Measurements from ENCODE around the gene LRRC4C. TPM values are rescaled to one million over a fixed set of nuclear protein-coding genes. Genes with fewer than 3 reads are reported as not detected.

The LRRC4C gene
- total RNA-seq, 2 donors from 2014 or later = 0.84 to 0.95 TPM

DNA sequence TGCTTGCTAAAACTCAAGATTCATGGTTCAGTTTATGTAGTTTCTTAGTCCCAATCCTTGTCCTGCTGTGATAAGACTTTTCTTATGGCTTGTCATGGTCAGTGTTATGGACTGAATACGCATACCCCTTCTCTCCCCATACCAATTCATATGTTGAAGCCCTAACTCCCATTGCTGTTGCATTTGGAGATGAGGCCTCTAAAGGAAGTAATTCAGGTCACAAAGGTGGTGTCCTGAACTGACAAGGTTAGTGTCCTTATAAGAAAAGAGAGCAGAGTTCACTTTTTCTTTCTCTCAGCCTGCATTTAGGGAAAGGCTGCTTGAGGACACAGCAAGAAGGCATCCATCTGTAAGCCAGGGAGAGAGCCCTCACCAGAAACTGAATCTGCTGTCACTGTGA is 618.2 kb downstream of the LRRC4C start:
- no peak overlapping the region for H3K27ac Mint-ChIP-seq
- WGBS, 2 experiments (ENCODE audit: insufficient coverage in 1 of 2, insufficient read length in 1 of 2) = 100% methylated on average over 1 of the region's 1 CpG; no CpG with 5 or more reads in 1 of the 2 experiments
- no peaks in the 10 kb centered on the region for H3K36me3 ChIP-seq (ENCODE audit: control insufficient read depth, insufficient read depth, low read length)
- H3K9ac ChIP-seq (ENCODE audit: extremely low read depth, low read length, poor library complexity, severe bottlenecking) = no peak overlapping the region
- no peaks in the 10 kb centered on the region for H3K27me3 ChIP-seq (ENCODE audit: control insufficient read depth, insufficient read depth, low read length, poor library complexity, severe bottlenecking)
- H3K27ac ChIP-seq (ENCODE audit: low read depth, low read length) = no peak overlapping the region
- peaks cover 3% of the 10 kb centered on the region for H3K4me1 ChIP-seq (ENCODE audit: control insufficient read depth, insufficient read depth, low read length)
- H3K27me3 Mint-ChIP-seq (ENCODE audit: insufficient read depth) = no peaks in the 10 kb centered on the region
- no peak overlapping the region for H3K4me3 ChIP-seq (ENCODE audit: low read length)
- H3K9me3 ChIP-seq (ENCODE audit: control insufficient read depth, low read length) = no peaks in the 10 kb centered on the region
- H3K36me3 Mint-ChIP-seq (ENCODE audit: low read depth) = no peaks in the 10 kb centered on the region
- TF ChIP-seq, protein P1, sequence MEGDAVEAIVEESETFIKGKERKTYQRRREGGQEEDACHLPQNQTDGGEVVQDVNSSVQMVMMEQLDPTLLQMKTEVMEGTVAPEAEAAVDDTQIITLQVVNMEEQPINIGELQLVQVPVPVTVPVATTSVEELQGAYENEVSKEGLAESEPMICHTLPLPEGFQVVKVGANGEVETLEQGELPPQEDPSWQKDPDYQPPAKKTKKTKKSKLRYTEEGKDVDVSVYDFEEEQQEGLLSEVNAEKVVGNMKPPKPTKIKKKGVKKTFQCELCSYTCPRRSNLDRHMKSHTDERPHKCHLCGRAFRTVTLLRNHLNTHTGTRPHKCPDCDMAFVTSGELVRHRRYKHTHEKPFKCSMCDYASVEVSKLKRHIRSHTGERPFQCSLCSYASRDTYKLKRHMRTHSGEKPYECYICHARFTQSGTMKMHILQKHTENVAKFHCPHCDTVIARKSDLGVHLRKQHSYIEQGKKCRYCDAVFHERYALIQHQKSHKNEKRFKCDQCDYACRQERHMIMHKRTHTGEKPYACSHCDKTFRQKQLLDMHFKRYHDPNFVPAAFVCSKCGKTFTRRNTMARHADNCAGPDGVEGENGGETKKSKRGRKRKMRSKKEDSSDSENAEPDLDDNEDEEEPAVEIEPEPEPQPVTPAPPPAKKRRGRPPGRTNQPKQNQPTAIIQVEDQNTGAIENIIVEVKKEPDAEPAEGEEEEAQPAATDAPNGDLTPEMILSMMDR (conservative IDR thresholded peaks at IDR 0.05) = no peak
- H3K9me3 Mint-ChIP-seq = no peaks in the 10 kb centered on the region
- H3K4me1 Mint-ChIP-seq = peaks cover 6% of the 10 kb centered on the region
- DNase-seq = no peak
- H3K4me3 Mint-ChIP-seq = no peak overlapping the region

DNA sequence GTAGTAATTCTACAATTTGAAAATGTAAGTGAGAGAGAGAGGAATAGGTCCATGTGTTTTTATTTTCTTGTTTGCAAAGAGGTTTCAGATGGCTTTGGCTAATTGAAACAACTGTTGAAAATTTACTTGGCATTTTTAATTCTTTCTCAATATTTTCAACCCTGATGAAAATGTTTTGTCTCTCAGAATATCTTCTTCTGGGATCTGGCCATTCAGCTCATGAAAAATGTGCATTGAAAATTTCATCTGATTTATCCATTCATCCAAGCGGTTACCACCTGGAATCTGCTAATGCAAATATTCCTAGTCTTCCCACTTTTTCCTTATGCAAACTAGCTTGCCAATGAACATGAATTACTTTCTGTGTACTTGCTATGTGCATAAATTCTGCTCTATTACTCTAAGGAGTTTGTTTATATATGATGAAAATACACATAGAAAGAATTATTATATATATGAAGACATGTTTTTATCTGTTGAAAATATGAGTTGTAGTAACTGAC is 621.2 kb downstream of the LRRC4C start:
- Mint-ChIP-seq H3K9me3 (no peaks in the 10 kb centered on the region), H3K4me3 (no peak overlapping the region), H3K4me1 (peaks cover 6% of the 10 kb centered on the region), H3K36me3 (ENCODE audit: low read depth) (no peaks in the 10 kb centered on the region), H3K27me3 (ENCODE audit: insufficient read depth) (no peaks in the 10 kb centered on the region), H3K27ac (no peak overlapping the region)
- Histone ChIP-seq H3K9ac (ENCODE audit: extremely low read depth, low read length, poor library complexity, severe bottlenecking) (no peak overlapping the region), H3K4me3 (ENCODE audit: low read length) (no peak overlapping the region), H3K27me3 (ENCODE audit: control insufficient read depth, insufficient read depth, low read length, poor library complexity, severe bottlenecking) (no peaks in the 10 kb centered on the region), H3K4me1 (ENCODE audit: control insufficient read depth, insufficient read depth, low read length) (peaks cover 3% of the 10 kb centered on the region), H3K9me3 (ENCODE audit: control insufficient read depth, low read length) (no peaks in the 10 kb centered on the region), H3K27ac (ENCODE audit: low read depth, low read length) (no peak overlapping the region), H3K36me3 (ENCODE audit: control insufficient read depth, insufficient read depth, low read length) (no peaks in the 10 kb centered on the region)
- no peak for DNase-seq
- 93% methylated on average over 1 of the region's 1 CpG; no CpG with 5 or more reads in 1 of the 2 experiments for WGBS, 2 experiments (ENCODE audit: insufficient coverage in 1 of 2, insufficient read length in 1 of 2)
- TF ChIP-seq, protein P1 (conservative IDR thresholded peaks at IDR 0.05) = no peak

DNA sequence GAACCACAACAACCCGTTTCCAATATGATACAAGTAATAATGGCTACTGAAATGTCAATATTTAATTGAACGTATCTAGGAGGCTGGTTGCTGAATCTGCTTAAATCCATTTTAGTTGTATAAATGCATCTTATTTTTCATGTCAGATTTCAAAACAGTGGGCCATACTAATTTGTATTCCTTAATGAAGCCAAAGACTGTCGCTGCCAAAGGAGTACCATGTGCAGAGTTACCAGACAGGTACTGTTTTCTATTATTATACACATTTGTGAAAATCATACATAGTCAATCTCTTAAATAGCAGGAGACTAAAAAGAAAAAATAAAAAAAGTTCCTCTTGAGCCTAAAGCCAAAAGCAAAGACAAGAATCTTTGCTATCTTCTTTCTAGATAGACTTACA is 632.3 kb downstream of the LRRC4C start:
- H3K4me3 Mint-ChIP-seq = no peak overlapping the region
- Histone ChIP-seq H3K36me3 (ENCODE audit: control insufficient read depth, insufficient read depth, low read length) (no peaks in the 10 kb centered on the region), H3K9me3 (ENCODE audit: control insufficient read depth, low read length) (peaks cover 2% of the 10 kb centered on the region), H3K9ac (ENCODE audit: extremely low read depth, low read length, poor library complexity, severe bottlenecking) (no peak overlapping the region), H3K27me3 (ENCODE audit: control insufficient read depth, insufficient read depth, low read length, poor library complexity, severe bottlenecking) (no peaks in the 10 kb centered on the region), H3K27ac (ENCODE audit: low read depth, low read length) (no peak overlapping the region), H3K4me1 (ENCODE audit: control insufficient read depth, insufficient read depth, low read length) (no peaks in the 10 kb centered on the region), H3K4me3 (ENCODE audit: low read length) (no peak overlapping the region)
- DNase-seq = no peak
- no peaks in the 10 kb centered on the region for H3K27me3 Mint-ChIP-seq (ENCODE audit: insufficient read depth)
- TF ChIP-seq, protein P1 (conservative IDR thresholded peaks at IDR 0.05) = no peak
- H3K36me3 Mint-ChIP-seq (ENCODE audit: low read depth) = no peaks in the 10 kb centered on the region
- no peaks in the 10 kb centered on the region for H3K9me3 Mint-ChIP-seq
- peaks cover 4% of the 10 kb centered on the region for H3K4me1 Mint-ChIP-seq
- no peak overlapping the region for H3K27ac Mint-ChIP-seq
- WGBS, 2 experiments (ENCODE audit: insufficient coverage in 1 of 2, insufficient read length in 1 of 2) = 92% methylated on average over 3 of the region's 3 CpGs; no CpG with 5 or more reads in 1 of the 2 experiments

Data from endodermal cell (in vitro differentiated cells).